ENCODE results near the gene LYPD6.

DNA sequence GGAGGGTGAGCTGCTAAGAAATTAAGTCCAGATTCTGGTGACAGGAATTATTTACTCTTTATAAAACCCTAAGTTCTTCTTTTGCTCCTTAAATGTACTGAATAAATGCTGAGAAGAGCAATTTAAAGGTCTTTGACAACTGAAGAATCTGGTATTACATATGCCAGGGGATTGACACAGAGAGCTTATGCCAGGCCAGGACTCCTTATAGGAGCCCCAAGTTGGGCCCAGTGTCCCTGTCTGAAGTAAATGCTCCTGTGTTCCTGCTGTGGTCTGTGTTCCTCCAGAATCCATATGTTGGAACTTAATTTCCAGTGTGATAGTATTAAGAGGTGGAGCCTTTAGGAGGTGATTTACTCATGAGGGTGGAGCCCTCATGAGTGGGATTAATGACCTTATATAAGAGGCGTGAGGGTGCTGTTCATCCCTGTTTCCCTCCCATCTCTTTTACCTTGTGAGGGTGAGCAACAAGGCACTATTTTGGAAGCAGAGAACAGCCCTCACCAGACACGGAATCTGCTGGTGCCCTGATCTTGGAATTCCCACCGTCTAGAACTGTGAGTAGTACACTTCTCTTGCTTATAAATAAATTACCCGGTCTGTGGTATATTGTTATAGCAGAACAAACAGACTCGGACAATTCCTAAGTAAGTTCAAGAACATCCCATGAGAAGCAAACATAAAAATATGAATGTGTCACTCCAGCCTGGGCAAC, 39.8 kb downstream of the LYPD6 start:
- TF ChIP-seq HNF4G (IDR thresholded peaks at IDR 0.05) (no peak), CTCF (IDR thresholded peaks at IDR 0.05; ENCODE audit: low read depth, low read length, missing input control) (no peak), REST (IDR thresholded peaks at IDR 0.05) (no peak)

All from liver (tissue), 3 donors.